AG04449 (cell line): Measurements from ENCODE around the gene HSFX3.
A peak's percentile ranks its signal among the peaks of the same experiment; 100 is the strongest.
"Not testable (repeated sequence)": the region's sequence is repeated elsewhere in the genome, so short reads cannot be mapped to it uniquely, and the experiment has no call there.

Source experiments
- CTCF ChIA-PET: fragments of 350-600 bp; formaldehyde crosslinking; extraction: SDS; loops from one replicate; lab custom pipeline; 2021; ENCODE audit warnings: antibody characterized with exemption; lab: Yijun Ruan, JAX
- POLR2A ChIA-PET: fragments of 400-600, 350-600 bp; formaldehyde crosslinking; extraction: SDS; loops from one replicate; lab custom pipeline; 2020; ENCODE audit warnings: antibody characterized with exemption, inconsistent platforms; lab: Yijun Ruan, JAX
- DNase-seq: peaks from one replicate; pipeline ENCODE4 v3.0.0-alpha.2; 2010; ENCODE audit warnings: low read depth, low spot score
- H3K4me3 ChIP-seq: 2 replicates; pipeline ENCODE4 v1.5.1; 2011; ENCODE audit warnings: low read depth, mild to moderate bottlenecking, control low read depth, low read length
- CTCF ChIP-seq: IDR thresholded peaks from one replicate; pipeline ENCODE4 v1.5.1; 2011; ENCODE audit warnings: mild to moderate bottlenecking, moderate library complexity, low read length, control low read depth, inconsistent platforms; ENCODE audit not compliant: insufficient read depth; ENCODE audit errors: missing control alignments

The HSFX3 gene

GRCh38 chrX:149505671-149506070, 44.1 kb downstream of the HSFX3 start:
- POLR2A ChIA-PET, result interaction anchor here (1.0 kb wide), 1 partner anchor 33 kb away, joined by 5 read pairs; no protein-coding TSS in a partner anchor
- H3K4me3 ChIP-seq, result no peak overlapping the region; the same call in 1 of the 2 replicates
- CTCF ChIA-PET, result interaction anchor here (1.5 kb wide), 1 partner anchor 13 kb away, joined by 4 read pairs; no protein-coding TSS in a partner anchor
- TF ChIP-seq CTCF, result no peak
- DNase-seq, result no peak

DNA sequence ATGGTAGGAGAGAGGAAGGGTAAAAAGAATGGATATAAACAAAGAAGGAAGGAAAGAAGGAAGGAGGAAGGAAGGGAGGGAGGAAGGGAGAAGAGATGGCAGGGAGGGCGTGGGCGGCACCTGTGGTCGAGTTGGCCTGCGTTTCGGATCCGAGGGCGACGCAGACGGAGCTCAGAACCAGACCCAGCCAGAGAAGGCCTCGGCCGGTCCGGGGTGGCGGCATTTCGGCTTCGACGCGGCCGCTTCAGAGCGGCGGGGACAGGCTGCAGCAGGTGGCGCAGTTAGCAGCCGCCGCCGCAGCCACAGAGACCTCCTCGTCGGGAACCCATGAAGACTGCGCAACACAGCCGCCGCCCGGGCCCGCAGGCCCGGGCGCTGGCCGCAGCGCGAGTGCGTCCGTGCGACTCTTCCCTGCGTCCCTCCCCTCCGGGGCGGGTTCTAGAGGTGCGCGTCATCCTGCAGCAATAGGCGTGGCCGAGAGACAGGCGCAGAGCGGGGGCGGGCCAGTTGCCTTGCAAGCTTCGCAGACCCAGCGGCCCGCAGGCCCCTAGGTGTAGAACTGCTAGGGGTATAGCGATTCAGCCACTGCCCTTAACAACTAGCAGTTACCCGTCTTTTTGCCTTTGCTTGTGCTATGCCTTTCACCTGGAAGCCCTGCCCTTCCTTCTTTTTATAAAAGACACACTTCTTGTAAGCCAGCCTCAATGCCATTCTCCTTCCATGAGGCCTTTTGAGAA, 44.6 kb downstream of the HSFX3 start, which contains the start of gene IDS:
Gene IDS (minus strand): TSS at position 392 of the 737 bp plus-strand sequence. CDS start 169 bp downstream, at position 223.
- ChIA-PET POLR2A (interaction anchor here (0.7 to 1.3 kb wide), 4 partner anchors 23 to 608 kb away, joined by 3 to 5 read pairs (median 3); no protein-coding TSS in a partner anchor), CTCF (interaction anchor here (1.5 kb wide), 1 partner anchor 13 kb away, joined by 4 read pairs; no protein-coding TSS in a partner anchor)
- no peak for DNase-seq

DNA sequence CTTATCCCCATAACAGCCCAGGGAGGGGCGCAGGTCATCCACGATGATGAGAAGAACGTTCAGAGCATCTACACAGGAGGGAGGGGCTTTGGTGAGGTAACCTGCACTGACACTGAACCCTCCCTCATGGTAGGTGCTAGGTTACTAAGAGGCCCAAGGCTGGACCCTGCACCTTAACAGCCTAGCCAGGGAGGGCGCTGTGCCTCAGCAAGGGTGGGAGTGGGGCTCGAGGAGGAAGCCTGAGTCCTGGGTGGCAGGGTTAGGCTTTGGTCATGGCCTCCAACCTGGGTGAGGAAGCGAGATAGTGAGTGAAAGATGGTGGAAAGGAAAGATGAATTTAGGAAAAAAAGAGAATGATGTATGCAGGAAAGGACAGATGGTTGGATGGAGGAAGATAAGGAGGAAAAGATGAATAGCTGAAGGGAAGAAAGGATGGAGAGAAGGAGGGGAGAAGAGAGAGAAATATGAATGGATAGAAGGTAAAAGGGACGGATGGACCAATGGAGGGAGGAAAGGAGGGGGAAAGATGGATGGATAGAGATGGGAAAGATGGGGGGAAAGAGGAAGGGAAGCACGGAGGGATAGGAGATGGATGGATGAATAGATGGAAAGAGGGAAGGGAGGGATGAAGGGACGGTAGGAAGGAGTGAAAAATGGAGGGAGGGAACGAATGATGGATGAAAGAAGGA, 45.4 kb downstream of the HSFX3 start:
- POLR2A ChIA-PET, result interaction anchor here (0.7 to 1.3 kb wide), 3 partner anchors 23 to 608 kb away, joined by 3 read pairs; no protein-coding TSS in a partner anchor
- CTCF ChIA-PET, result no interaction called here
- DNase-seq, result no peak
- TF ChIP-seq CTCF, result peak; percentile 46
- peak overlapping the region; percentile 71 for H3K4me3 ChIP-seq

More for the DNA sequence above, 44.6 kb downstream of the HSFX3 start, which contains the start of gene IDS:
- H3K4me3 ChIP-seq, result peak within 1 kb of the TSS; percentile 71
- TF ChIP-seq CTCF, result no peak

- POLR2A ChIA-PET, DNase-seq: not testable (repeated sequence)
- CTCF ChIA-PET, result interaction anchor here (1.9 kb wide), 1 partner anchor 9 kb away, joined by 10 read pairs; no protein-coding TSS in a partner anchor
- H3K4me3 ChIP-seq, result peak overlapping the region; percentile 34
Observed at GRCh38 chrX:149503446-149503845, 46.3 kb downstream of the HSFX3 start.

- POLR2A ChIA-PET, DNase-seq, H3K4me3 ChIP-seq: not testable (repeated sequence)
- CTCF ChIA-PET, result interaction anchor here (1.9 kb wide), 1 partner anchor 9 kb away, joined by 10 read pairs; no protein-coding TSS in a partner anchor
Observed at GRCh38 chrX:149502923-149503322, 46.8 kb downstream of the HSFX3 start.

GRCh38 chrX:149499766-149500165, 50.0 kb downstream of the HSFX3 start:
- no peak for DNase-seq
- no peak for TF ChIP-seq CTCF
- POLR2A ChIA-PET, result no interaction called here
- H3K4me3 ChIP-seq, result no peak overlapping the region
- CTCF ChIA-PET, result interaction anchor here (1.1 to 1.8 kb wide), 2 partner anchors 9 to 12 kb away, joined by 5 to 7 read pairs; no protein-coding TSS in a partner anchor

- ChIA-PET POLR2A (no interaction called here), CTCF (no interaction called here)
- no peak for TF ChIP-seq CTCF
- DNase-seq, result no peak
- no peak overlapping the region for H3K4me3 ChIP-seq
Observed at GRCh38 chrX:149498767-149499166, 51.0 kb downstream of the HSFX3 start.
